SIG-M5 (cell line): ENCODE data around the gene ODR4.
"Not testable (repeated sequence)": the region's sequence is repeated elsewhere in the genome, so short reads cannot be mapped to it uniquely, and the experiment has no call there.

Experiments used
- DNase-seq: peaks from one replicate; lab custom pipeline; 2025; lab: John Stamatoyannopoulos, UW

The ODR4 gene

GRCh38 chr1:186421446-186421845 lies 45.8 kb downstream of the ODR4 start:
- no peak for DNase-seq

DNA sequence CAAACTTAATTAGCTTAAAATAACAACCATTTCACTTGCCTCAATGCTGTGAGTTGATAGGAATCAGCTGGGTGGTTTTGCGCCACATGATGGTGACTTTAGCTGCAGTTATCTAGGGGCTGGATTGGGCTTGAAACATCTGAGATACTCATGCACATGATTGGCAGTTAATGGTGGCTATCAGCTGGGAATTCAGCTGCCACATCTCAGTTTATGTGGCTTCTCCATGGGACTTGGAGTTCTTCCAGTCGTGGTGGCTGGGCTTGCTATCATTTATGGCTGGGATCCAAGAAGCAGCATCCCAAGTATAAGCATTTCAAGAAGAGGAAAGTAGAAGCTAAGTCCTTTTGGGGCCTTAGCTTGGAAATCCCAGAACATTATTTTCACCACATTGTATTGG lies 48.9 kb downstream of the ODR4 start:
- no peak for DNase-seq

DNA sequence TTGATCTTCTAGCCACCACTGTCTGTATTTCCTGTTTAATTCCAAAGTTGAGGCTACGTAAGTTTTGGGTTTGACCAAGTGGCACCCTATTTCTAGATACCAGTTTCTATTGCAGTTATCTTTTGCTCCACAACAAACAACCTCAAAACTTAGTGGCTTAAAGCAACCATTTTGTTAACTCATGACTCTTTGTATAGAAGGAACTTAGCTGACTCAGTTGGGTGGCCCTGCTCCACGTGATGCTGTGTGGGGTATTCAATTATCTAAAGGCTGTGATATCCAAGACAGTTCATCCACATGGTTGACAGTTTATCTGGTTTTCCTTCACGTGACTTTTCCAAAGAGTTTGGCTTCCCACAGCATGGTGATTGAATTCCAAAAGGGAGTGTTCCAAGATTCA lies 50.5 kb downstream of the ODR4 start:
- DNase-seq, result no peak

GRCh38 chr1:186429017-186429416 lies 53.4 kb downstream of the ODR4 start:
- DNase-seq, result no peak

DNA sequence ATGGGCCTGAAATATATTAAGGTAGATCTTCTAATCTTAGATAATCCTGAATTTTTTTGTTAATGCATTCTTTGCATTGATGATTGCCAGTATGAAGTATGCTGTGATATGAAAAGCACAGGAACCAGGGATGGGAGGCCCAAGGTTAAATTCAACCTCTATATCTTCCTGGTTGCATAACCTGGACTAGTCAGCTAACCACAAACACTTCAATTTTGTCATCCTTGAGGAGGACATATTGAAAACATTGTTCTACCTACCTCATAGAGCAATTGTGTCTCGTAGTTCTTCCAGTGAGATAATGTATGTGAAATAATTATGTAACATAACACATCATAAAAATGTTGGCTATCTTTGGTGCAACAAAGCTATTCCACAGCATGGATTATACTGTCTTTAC lies 59.7 kb downstream of the ODR4 start:
- DNase-seq, result no peak

GRCh38 chr1:186438567-186438966 lies 62.9 kb downstream of the ODR4 start:
- DNase-seq, result no peak

GRCh38 chr1:186440584-186440983 lies 64.9 kb downstream of the ODR4 start:
- DNase-seq, result no peak

GRCh38 chr1:186442651-186443375 lies 67.2 kb downstream of the ODR4 start:
- no peak for DNase-seq

- no peak for DNase-seq
Observed at GRCh38 chr1:186443638-186444037, 68.0 kb downstream of the ODR4 start.

DNA sequence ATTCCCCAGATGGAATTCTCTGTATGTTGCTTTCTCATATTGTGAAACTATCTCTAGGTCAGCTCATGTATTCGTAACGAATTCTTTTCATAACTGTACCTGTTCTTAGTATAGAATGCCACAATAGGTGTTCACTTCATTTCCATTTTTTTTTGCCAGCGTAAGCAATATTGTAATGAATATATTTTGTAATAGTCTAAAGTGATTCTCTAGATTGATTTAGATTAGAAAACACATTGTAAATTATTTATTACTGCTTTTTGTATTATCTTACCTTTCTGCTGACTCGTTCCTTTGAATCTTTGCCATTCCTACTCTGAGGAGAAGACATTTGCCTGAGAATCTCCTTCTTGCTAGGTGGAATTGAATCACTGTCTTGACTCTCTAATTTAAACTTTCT lies 70.5 kb downstream of the ODR4 start:
- DNase-seq, result no peak

DNA sequence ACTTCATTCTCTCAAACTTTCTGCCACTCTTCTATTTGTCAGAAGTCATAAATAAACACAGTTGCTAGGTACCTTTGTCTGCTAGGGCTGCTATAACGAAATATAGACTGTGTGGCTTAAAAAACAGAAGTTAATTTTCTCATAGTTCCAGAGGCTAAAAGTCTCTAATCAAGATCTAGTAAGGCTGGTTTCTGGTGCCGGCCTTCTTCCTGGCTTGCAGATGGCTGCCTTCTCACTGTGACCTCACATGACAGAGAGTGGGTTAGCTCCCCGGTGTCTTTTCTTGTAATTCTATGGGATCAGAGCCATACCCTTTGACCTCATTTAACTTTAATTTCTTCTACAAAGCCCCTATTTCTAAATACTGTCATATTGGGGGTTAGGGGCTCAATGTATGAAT lies 79.3 kb downstream of the ODR4 start:
- DNase-seq, result no peak

DNA sequence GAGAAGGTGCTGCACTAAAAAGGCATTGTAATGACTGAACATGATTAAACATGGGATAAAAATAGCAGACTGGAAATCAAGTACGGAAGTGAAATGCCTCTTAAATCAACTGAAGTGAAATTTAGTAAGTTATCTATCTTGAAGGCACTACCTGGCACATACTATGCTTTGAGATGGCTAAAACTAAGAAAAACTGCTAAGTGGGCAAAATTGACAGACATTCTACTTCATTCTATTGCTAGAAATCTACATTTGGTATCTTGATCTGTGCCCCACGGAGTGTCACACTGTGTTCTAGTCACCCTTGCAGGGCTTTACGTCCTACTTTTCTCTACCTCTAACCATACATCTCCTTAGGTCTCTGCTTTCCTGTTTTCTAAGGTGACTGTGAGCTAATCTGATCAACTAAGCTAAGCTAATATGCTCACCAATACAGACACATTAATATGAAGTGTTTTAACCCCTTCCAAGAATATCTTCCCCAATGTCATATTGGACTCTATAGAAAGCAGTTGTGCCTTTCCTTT lies 81.2 kb downstream of the ODR4 start:
- DNase-seq, result no peak

GRCh38 chr1:186459161-186459560 lies 83.5 kb downstream of the ODR4 start:
- not testable (repeated sequence) for DNase-seq

DNA sequence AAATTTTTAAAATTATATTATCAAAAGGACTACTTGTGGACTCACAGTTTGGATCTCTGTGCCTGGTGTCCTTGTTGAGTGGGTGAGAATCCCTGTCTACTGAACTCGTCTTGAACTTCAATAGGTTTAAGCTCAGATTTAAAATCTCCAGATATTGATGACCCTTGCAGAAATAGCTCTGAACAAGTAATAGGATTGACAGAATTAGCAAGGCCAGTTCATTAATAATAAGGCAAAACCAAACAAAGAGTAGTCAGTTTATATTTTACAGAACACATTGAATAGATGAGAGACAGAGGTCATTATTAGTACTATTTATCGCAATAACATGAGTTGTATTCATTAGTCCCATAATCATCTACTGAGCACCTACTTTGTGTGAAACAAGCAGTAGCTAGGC lies 85.4 kb downstream of the ODR4 start, which contains the start of gene PDC:
Gene PDC (minus strand): TSS at position 101 of the 400 bp plus-strand sequence. CDS start 11,655 bp downstream, outside the sequence.
- DNase-seq, result no peak

GRCh38 chr1:186463511-186463910 lies 87.9 kb downstream of the ODR4 start:
- no peak for DNase-seq

- no peak for DNase-seq
Observed at GRCh38 chr1:186463926-186464325, 88.3 kb downstream of the ODR4 start.

GRCh38 chr1:186465491-186465890 lies 89.9 kb downstream of the ODR4 start:
- not testable (repeated sequence) for DNase-seq

DNA sequence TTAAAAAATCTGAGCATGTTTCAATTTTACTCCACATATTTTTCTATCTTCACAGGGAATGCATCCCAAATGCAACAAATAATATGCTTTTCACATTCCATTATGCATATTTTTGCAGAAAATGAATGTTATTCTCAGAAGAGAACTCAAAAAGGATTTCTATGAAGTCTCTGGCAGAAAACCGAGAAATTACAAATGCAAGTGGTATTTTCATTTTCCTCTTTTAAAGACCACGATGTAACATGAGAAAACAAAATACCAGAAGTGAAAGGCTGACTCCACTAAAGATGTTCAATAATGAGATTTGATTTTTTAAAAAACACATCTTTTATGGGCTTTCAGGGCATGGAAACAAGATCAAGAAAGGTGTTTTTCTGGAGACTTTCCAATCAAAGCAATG lies 90.3 kb downstream of the ODR4 start:
- DNase-seq, result no peak
